Endothelial cell (in vitro differentiated cells): ENCODE measurements around the gene CP. TPM values are rescaled to one million over a fixed set of nuclear protein-coding genes. Genes with fewer than 3 reads are reported as not detected.

Experiments
- DNase-seq: peaks from one replicate; pipeline ENCODE4 v3.0.0; 2021; ENCODE audit warnings: low spot score
- H3K27ac Mint-ChIP-seq: one replicate; pipeline ENCODE4 v1.8.0; 2021; ENCODE audit warnings: mixed read lengths, inconsistent platforms; ENCODE audit not compliant: unreplicated experiment
- H3K27me3 Mint-ChIP-seq: one replicate; pipeline ENCODE4 v1.8.0; 2021; ENCODE audit warnings: mild to moderate bottlenecking, moderate library complexity, mixed read lengths, inconsistent platforms; ENCODE audit not compliant: unreplicated experiment
- H3K36me3 Mint-ChIP-seq: one replicate; pipeline ENCODE4 v1.8.0; 2021; ENCODE audit warnings: mild to moderate bottlenecking, low read depth, mixed read lengths, inconsistent platforms; ENCODE audit not compliant: unreplicated experiment
- H3K4me1 Mint-ChIP-seq: one replicate; pipeline ENCODE4 v1.8.0; 2021; ENCODE audit warnings: mild to moderate bottlenecking, mixed read lengths, inconsistent platforms; ENCODE audit not compliant: unreplicated experiment
- H3K4me3 Mint-ChIP-seq: one replicate; pipeline ENCODE4 v1.8.0; 2021; ENCODE audit warnings: mild to moderate bottlenecking, mixed read lengths, inconsistent platforms; ENCODE audit not compliant: unreplicated experiment
- H3K9me3 Mint-ChIP-seq: one replicate; pipeline ENCODE4 v1.8.0; 2021; ENCODE audit warnings: mixed read lengths, inconsistent platforms; ENCODE audit not compliant: unreplicated experiment
- CTCF ChIP-seq: fragments of 200-600 bp; sonication (generic); IDR thresholded peaks from one replicate; pipeline ENCODE4 v1.5.0; 2021; ENCODE audit warnings: antibody characterized with exemption; ENCODE audit not compliant: unreplicated experiment
- long read RNA-seq: library from polyadenylated mRNA; unstranded; transcript quantifications from one replicate; pipeline ENCODE4 v2.0.0, GENCODE V29; 2020; ENCODE audit not compliant: unreplicated experiment
- total RNA-seq: library from RNA; stranded (reverse); fragmentation: NEBNext Ultra II Directional; extraction: Animal tissue kit (Norgen Biotek cat#: 25700); gene quantifications from one replicate; pipeline ENCODE4 v1.2.1, GENCODE V29; 2021; ENCODE audit not compliant: unreplicated experiment

CP gene
- total RNA-seq = 0.44 TPM
- long read RNA-seq = 0 reads

- TF ChIP-seq CTCF = no peak
- Mint-ChIP-seq H3K9me3 (no peaks in the 10 kb centered on the region), H3K36me3 (no peaks in the 10 kb centered on the region), H3K4me1 (peaks cover 8% of the 10 kb centered on the region), H3K27ac (no peak within 1 kb of the TSS), H3K27me3 (no peaks in the 10 kb centered on the region), H3K4me3 (no peak within 1 kb of the TSS)
- DNase-seq = no peak
Observed at GRCh38 chr3:149221783-149222517, at the start of gene CP. CP (minus strand) TSS chr3:149221829; CDS start chr3:149221792, 37 bp downstream.

GRCh38 chr3:149270180-149270579 lies 48.6 kb upstream of the CP start:
- H3K36me3 Mint-ChIP-seq = no peaks in the 10 kb centered on the region
- peaks cover 24% of the 10 kb centered on the region for H3K4me1 Mint-ChIP-seq
- no peak for DNase-seq
- H3K4me3 Mint-ChIP-seq = no peak overlapping the region
- no peaks in the 10 kb centered on the region for H3K27me3 Mint-ChIP-seq
- no peak for TF ChIP-seq CTCF
- H3K9me3 Mint-ChIP-seq = no peaks in the 10 kb centered on the region
- no peak overlapping the region for H3K27ac Mint-ChIP-seq

- Mint-ChIP-seq H3K27ac (no peak overlapping the region), H3K4me3 (no peak overlapping the region), H3K36me3 (no peaks in the 10 kb centered on the region), H3K9me3 (no peaks in the 10 kb centered on the region), H3K27me3 (no peaks in the 10 kb centered on the region), H3K4me1 (peaks cover 20% of the 10 kb centered on the region)
- TF ChIP-seq CTCF = no peak
- DNase-seq = no peak
Observed at GRCh38 chr3:149269687-149270086, 48.1 kb upstream of the CP start.

- no peak overlapping the region for H3K27ac Mint-ChIP-seq
- DNase-seq = no peak
- H3K9me3 Mint-ChIP-seq = no peaks in the 10 kb centered on the region
- peaks cover 1% of the 10 kb centered on the region for H3K27me3 Mint-ChIP-seq
- H3K4me1 Mint-ChIP-seq = peaks cover 14% of the 10 kb centered on the region
- H3K36me3 Mint-ChIP-seq = no peaks in the 10 kb centered on the region
- TF ChIP-seq CTCF = no peak
- H3K4me3 Mint-ChIP-seq = no peak overlapping the region
Observed at GRCh38 chr3:149267565-149267964, 45.9 kb upstream of the CP start.

- no peak for TF ChIP-seq CTCF
- no peaks in the 10 kb centered on the region for H3K9me3 Mint-ChIP-seq
- DNase-seq = no peak
- peaks cover 1% of the 10 kb centered on the region for H3K27me3 Mint-ChIP-seq
- H3K27ac Mint-ChIP-seq = no peak overlapping the region
- no peaks in the 10 kb centered on the region for H3K36me3 Mint-ChIP-seq
- H3K4me1 Mint-ChIP-seq = peaks cover 12% of the 10 kb centered on the region
- no peak overlapping the region for H3K4me3 Mint-ChIP-seq
Observed at GRCh38 chr3:149266736-149267135, 45.1 kb upstream of the CP start.
